GM18909 (cell line): ENCODE measurements around the gene ZNF554.
"Not testable (repeated sequence)": the region's sequence is repeated elsewhere in the genome, so short reads cannot be mapped to it uniquely, and the experiment has no call there.

ENCODE experiments used
- ATAC-seq: cut with Tn5 transposase; IDR thresholded peaks from one replicate; pipeline ENCODE4 v1.9.1; 2021; ENCODE audit warnings: mild to moderate bottlenecking; ENCODE audit not compliant: unreplicated experiment, poor library complexity

ZNF554 gene

GRCh38 chr19:2863816-2864215 is 44.1 kb downstream of the ZNF554 start:
- ATAC-seq = no peak

- ATAC-seq = no peak
These were observed 45.8 kb downstream of the ZNF554 start for GRCh38 chr19:2865334-2866100.

- ATAC-seq = no peak
These were observed 46.9 kb downstream of the ZNF554 start for GRCh38 chr19:2866495-2867024.

- ATAC-seq = no peak
These were observed 47.6 kb downstream of the ZNF554 start, which contains the start of gene ZNF556 for GRCh38 chr19:2867025-2867991. TSS of gene ZNF556 (plus strand) at chr19:2867335. CDS start at chr19:2867422, 87 bp downstream.

GRCh38 chr19:2869618-2870017 is 50.0 kb downstream of the ZNF554 start:
- no peak for ATAC-seq

GRCh38 chr19:2872175-2872574 is 52.5 kb downstream of the ZNF554 start:
- ATAC-seq = not testable (repeated sequence)

- no peak for ATAC-seq
These were observed 58.0 kb downstream of the ZNF554 start for GRCh38 chr19:2877398-2878331.

GRCh38 chr19:2883686-2884439 is 64.2 kb downstream of the ZNF554 start:
- ATAC-seq = no peak

GRCh38 chr19:2885736-2886135 is 66.1 kb downstream of the ZNF554 start:
- no peak for ATAC-seq
